ENCODE data around the gene SLC1A5. TPM values are rescaled to one million over a fixed set of nuclear protein-coding genes. Genes with fewer than 3 reads are reported as not detected.
A peak's percentile ranks its signal among the peaks of the same experiment; 100 is the strongest.

SLC1A5 gene
- total RNA-seq, 6 experiments from 2014 or later, result 263 to 310 (median 281) TPM

GRCh38 chr19:46730595-46730994 lies 57.8 kb downstream of the SLC1A5 start:
- H3K4me3 Mint-ChIP-seq, result peak overlapping the region; percentile 65; the same call in 1 of the 2 replicates
- peak overlapping the region; percentile 88 for H3K27ac Mint-ChIP-seq
- peaks cover 5% of the 10 kb centered on the region for H3K27me3 Mint-ChIP-seq (ENCODE audit: insufficient read depth)
- no peaks in the 10 kb centered on the region for H3K9me3 Mint-ChIP-seq
- no peak for DNase-seq
- H3K36me3 Mint-ChIP-seq (ENCODE audit: low read depth), result peaks cover 38% of the 10 kb centered on the region
- TF ChIP-seq CTCF (IDR thresholded peaks at IDR 0.05), result no peak
- H3K4me1 Mint-ChIP-seq (ENCODE audit: low read depth), result peaks cover 38% of the 10 kb centered on the region

GRCh38 chr19:46730187-46730586 lies 58.2 kb downstream of the SLC1A5 start:
- H3K36me3 Mint-ChIP-seq (ENCODE audit: low read depth), result peaks cover 38% of the 10 kb centered on the region
- DNase-seq, result no peak
- H3K9me3 Mint-ChIP-seq, result no peaks in the 10 kb centered on the region
- peaks cover 4% of the 10 kb centered on the region for H3K27me3 Mint-ChIP-seq (ENCODE audit: insufficient read depth)
- H3K4me3 Mint-ChIP-seq, result no peak overlapping the region
- H3K27ac Mint-ChIP-seq, result peak overlapping the region; percentile 88
- H3K4me1 Mint-ChIP-seq (ENCODE audit: low read depth), result peaks cover 38% of the 10 kb centered on the region
- TF ChIP-seq CTCF (IDR thresholded peaks at IDR 0.05), result no peak

GRCh38 chr19:46729696-46730095 lies 58.7 kb downstream of the SLC1A5 start:
- H3K4me3 Mint-ChIP-seq, result no peak overlapping the region
- H3K9me3 Mint-ChIP-seq, result no peaks in the 10 kb centered on the region
- peaks cover 38% of the 10 kb centered on the region for H3K36me3 Mint-ChIP-seq (ENCODE audit: low read depth)
- H3K27me3 Mint-ChIP-seq (ENCODE audit: insufficient read depth), result peaks cover 4% of the 10 kb centered on the region; the same call in 1 of the 2 replicates
- peak overlapping the region; percentile 88 for H3K27ac Mint-ChIP-seq
- no peak for DNase-seq
- H3K4me1 Mint-ChIP-seq (ENCODE audit: low read depth), result peaks cover 38% of the 10 kb centered on the region
- no peak for TF ChIP-seq CTCF (IDR thresholded peaks at IDR 0.05)

- Mint-ChIP-seq H3K4me1 (ENCODE audit: low read depth) (peaks cover 34% of the 10 kb centered on the region), H3K9me3 (no peaks in the 10 kb centered on the region), H3K27me3 (ENCODE audit: insufficient read depth) (peaks cover 4% of the 10 kb centered on the region; the same call in 1 of the 2 replicates), H3K27ac (peak overlapping the region; percentile 21), H3K36me3 (ENCODE audit: low read depth) (peaks cover 32% of the 10 kb centered on the region), H3K4me3 (no peak overlapping the region)
- DNase-seq, result peak; percentile 23
- TF ChIP-seq CTCF (IDR thresholded peaks at IDR 0.05), result peak; percentile 96
Observed at GRCh38 chr19:46728693-46729339, 59.6 kb downstream of the SLC1A5 start.

GRCh38 chr19:46728208-46728607 lies 60.2 kb downstream of the SLC1A5 start:
- no peak for DNase-seq

More at GRCh38 chr19:46728208-46728607, 60.2 kb downstream of the SLC1A5 start:
- peaks cover 28% of the 10 kb centered on the region for H3K4me1 Mint-ChIP-seq (ENCODE audit: low read depth)
- peaks cover 4% of the 10 kb centered on the region; the same call in 1 of the 2 replicates for H3K27me3 Mint-ChIP-seq (ENCODE audit: insufficient read depth)
- H3K36me3 Mint-ChIP-seq (ENCODE audit: low read depth), result peaks cover 26% of the 10 kb centered on the region
- no peak overlapping the region for H3K4me3 Mint-ChIP-seq
- no peaks in the 10 kb centered on the region for H3K9me3 Mint-ChIP-seq
- H3K27ac Mint-ChIP-seq, result no peak overlapping the region
- TF ChIP-seq CTCF (IDR thresholded peaks at IDR 0.05), result no peak
